PC-3 (cell line): ENCODE data around the gene UBL4A. TPM values are rescaled to one million over a fixed set of nuclear protein-coding genes. Genes with fewer than 3 reads are reported as not detected.
A peak's percentile ranks its signal among the peaks of the same experiment; 100 is the strongest.

Source experiments
- ATAC-seq: fragments of 200-7000 bp; cut with Tn5 transposase; 2 replicates; pipeline ENCODE4 v1.9.1; 2020; ENCODE audit warnings: mild to moderate bottlenecking, moderate library complexity
- BruUV-seq: library from RNA; stranded (reverse); fragments of 400-500 nt; replicated peaks from 2 replicates; lab custom pipeline; 2021; lab: Mats Ljungman, UMichigan
- CTCF ChIA-PET: fragments of 300-600 bp; sonication (Branson Sonifier 250); formaldehyde crosslinking; loops from one replicate; lab custom pipeline; 2022; ENCODE audit warnings: antibody characterized with exemption; lab: Charles Lee
- POLR2A ChIA-PET: fragments of 300-600 bp; sonication (Branson Sonifier 250); formaldehyde crosslinking; loops from one replicate; lab custom pipeline; 2022; ENCODE audit warnings: antibody characterized with exemption; ENCODE audit not compliant: unreplicated experiment; lab: Charles Lee
- DNase-seq: peaks from one replicate; pipeline ENCODE4 v3.0.0-alpha.2; 2015
- H2AFZ ChIP-seq: fragments of 300-600 bp; sonication (generic); 2 replicates; pipeline ENCODE4 v1.6.0; 2016; ENCODE audit warnings: antibody characterized with exemption, low read length
- H3F3A ChIP-seq: fragments of 300-600 bp; sonication (generic); one replicate; pipeline ENCODE4 v1.6.0; 2017; ENCODE audit warnings: antibody characterized with exemption, low read length, control low read depth, mild to moderate bottlenecking; ENCODE audit not compliant: unreplicated experiment
- H3K27ac ChIP-seq: fragments of 300-600 bp; sonication (generic); 2 replicates; pipeline ENCODE4 v1.5.1; 2016; ENCODE audit warnings: mild to moderate bottlenecking, low read length
- H3K27me3 ChIP-seq: fragments of 300-600 bp; sonication (generic); 2 replicates; pipeline ENCODE4 v1.6.1; 2016; ENCODE audit warnings: low read length, mixed read lengths
- H3K36me3 ChIP-seq: fragments of 300-600 bp; sonication (generic); 2 replicates; pipeline ENCODE4 v1.6.1; 2016; ENCODE audit warnings: low read depth, mixed run types, low read length, mixed read lengths
- H3K4me1 ChIP-seq: fragments of 300-600 bp; sonication (generic); 2 replicates; pipeline ENCODE4 v1.5.1; 2016; ENCODE audit warnings: low read length; ENCODE audit not compliant: insufficient read depth
- H3K4me2 ChIP-seq: fragments of 300-600 bp; sonication (generic); 2 replicates; pipeline ENCODE4 v1.6.0; 2016; ENCODE audit warnings: low read length
- H3K4me3 ChIP-seq: fragments of 300-600 bp; sonication (generic); 2 replicates; pipeline ENCODE4 v1.5.1; 2016; ENCODE audit warnings: mild to moderate bottlenecking, low read length, mixed read lengths
- H3K79me2 ChIP-seq: fragments of 300-600 bp; sonication (generic); 2 replicates; pipeline ENCODE4 v1.6.1; 2017; ENCODE audit warnings: low read length, mixed read lengths
- H3K9ac ChIP-seq: fragments of 300-600 bp; sonication (generic); 2 replicates; pipeline ENCODE4 v1.6.0; 2016; ENCODE audit warnings: mild to moderate bottlenecking, low read length
- H3K9me2 ChIP-seq: fragments of 300-600 bp; sonication (generic); replicated peaks from 2 replicates; pipeline ENCODE4 v1.6.1; 2016; ENCODE audit warnings: mixed run types, low read length, mixed read lengths
- H3K9me3 ChIP-seq: fragments of 300-600 bp; sonication (generic); 2 replicates; pipeline ENCODE4 v1.6.1; 2016; ENCODE audit warnings: low read length, mixed read lengths
- H4K20me1 ChIP-seq: fragments of 300-600 bp; sonication (generic); 2 replicates; pipeline ENCODE4 v1.6.1; 2016; ENCODE audit warnings: low read length, mixed read lengths
- EZH2 ChIP-seq: fragments of 300-600 bp; sonication (generic); IDR thresholded peaks from one replicate; pipeline ENCODE4 v1.6.1; 2017; ENCODE audit warnings: antibody characterized with exemption, mild to moderate bottlenecking, low read length; ENCODE audit not compliant: unreplicated experiment
- EZH2phosphoT487 ChIP-seq: fragments of 300-600 bp; sonication (generic); IDR thresholded peaks from 2 replicates; pipeline ENCODE4 v1.6.1; 2018; ENCODE audit warnings: mild to moderate bottlenecking, antibody characterized with exemption, low read length, borderline replicate concordance
- intact Hi-C: fragments of 100-400 bp; cut with micrococcal nuclease; formaldehyde crosslinking; loops from 2 replicates; pipeline ENCODE4 v1.9.0; 2023
- total RNA-seq: library from RNA; depleted of rRNA; stranded (reverse); fragments of >200 nt; gene quantifications from 2 replicates; pipeline ENCODE4 v1.2.3, GENCODE V29; 2014
- TF ChIP-seq, protein P1 (sequence below): fragments of 300-600 bp; sonication (generic); conservative IDR thresholded peaks from 2 replicates; pipeline ENCODE4 v1.5.1; 2017; ENCODE audit warnings: antibody characterized with exemption, low read depth, mild to moderate bottlenecking, low read length

Gene UBL4A
- total RNA-seq, 1 experiment from 2014 or later, result 92.3 TPM

DNA sequence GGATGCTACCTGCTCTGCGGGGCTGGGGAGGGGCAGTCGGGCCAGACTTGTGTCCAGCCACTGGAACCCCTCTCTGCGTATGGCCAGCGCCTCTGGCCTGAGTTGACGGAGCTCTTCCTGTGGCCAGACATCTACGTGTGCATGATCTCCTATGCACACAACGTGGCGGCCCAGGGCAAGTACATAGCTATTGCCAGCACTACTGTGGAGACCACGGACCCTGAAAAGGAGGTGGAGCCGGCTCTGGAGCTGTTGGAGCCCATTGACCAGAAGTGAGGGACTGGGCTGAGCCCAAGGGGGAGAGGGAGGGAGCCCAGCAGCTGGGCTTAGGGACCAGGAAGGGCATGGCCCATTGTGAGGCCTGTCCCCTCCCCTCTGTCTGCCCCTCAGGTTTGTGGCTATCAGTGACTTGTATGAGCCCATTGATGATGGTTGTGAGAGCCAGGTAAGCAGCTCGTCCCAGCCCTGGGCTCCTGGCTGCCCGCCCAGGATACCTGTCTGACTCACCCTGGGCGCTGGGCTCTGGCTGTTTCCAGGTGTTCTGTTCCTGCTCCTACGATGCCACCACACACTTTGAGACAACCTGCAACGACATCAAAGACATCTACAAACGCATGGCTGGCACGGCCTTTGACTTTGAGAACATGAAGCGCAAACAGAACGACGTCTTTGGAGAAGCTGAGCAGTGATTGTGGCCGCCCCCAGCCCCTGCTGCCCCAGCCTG is 44.3 kb downstream of the UBL4A start:
- peaks cover 54% of the 10 kb centered on the region for H3K79me2 ChIP-seq
- no peak overlapping the region for H2AFZ ChIP-seq
- H3K9me3 ChIP-seq, result no peaks in the 10 kb centered on the region
- H3K9me2 ChIP-seq, result no peaks in the 10 kb centered on the region
- H4K20me1 ChIP-seq, result peaks cover 11% of the 10 kb centered on the region
- peaks cover 4% of the 10 kb centered on the region; the same call in 1 of the 2 replicates for H3K36me3 ChIP-seq
- no peak overlapping the region for H3K4me2 ChIP-seq
- DNase-seq (peak; percentile 74), ATAC-seq (no peak; the same call in 1 of the 2 replicates)
- H3K27me3 ChIP-seq, result no peaks in the 10 kb centered on the region
- intact Hi-C loops, result loop anchor here (5.0 kb wide), 1 partner anchor 35 kb away; the partner anchor contains the start of gene LAGE3
- ChIA-PET CTCF (no interaction called here), POLR2A (no interaction called here)
- peaks cover 35% of the 10 kb centered on the region for H3K4me1 ChIP-seq
- BruUV-seq, result TSS peak; percentile 28
- no peaks in the 10 kb centered on the region for H3F3A ChIP-seq
- no peak overlapping the region for H3K9ac ChIP-seq
- no peak overlapping the region for H3K4me3 ChIP-seq
- TF ChIP-seq EZH2 (no peak), EZH2phosphoT487 (no peak)
- TF ChIP-seq, protein P1, sequence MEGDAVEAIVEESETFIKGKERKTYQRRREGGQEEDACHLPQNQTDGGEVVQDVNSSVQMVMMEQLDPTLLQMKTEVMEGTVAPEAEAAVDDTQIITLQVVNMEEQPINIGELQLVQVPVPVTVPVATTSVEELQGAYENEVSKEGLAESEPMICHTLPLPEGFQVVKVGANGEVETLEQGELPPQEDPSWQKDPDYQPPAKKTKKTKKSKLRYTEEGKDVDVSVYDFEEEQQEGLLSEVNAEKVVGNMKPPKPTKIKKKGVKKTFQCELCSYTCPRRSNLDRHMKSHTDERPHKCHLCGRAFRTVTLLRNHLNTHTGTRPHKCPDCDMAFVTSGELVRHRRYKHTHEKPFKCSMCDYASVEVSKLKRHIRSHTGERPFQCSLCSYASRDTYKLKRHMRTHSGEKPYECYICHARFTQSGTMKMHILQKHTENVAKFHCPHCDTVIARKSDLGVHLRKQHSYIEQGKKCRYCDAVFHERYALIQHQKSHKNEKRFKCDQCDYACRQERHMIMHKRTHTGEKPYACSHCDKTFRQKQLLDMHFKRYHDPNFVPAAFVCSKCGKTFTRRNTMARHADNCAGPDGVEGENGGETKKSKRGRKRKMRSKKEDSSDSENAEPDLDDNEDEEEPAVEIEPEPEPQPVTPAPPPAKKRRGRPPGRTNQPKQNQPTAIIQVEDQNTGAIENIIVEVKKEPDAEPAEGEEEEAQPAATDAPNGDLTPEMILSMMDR, result no peak
- H3K27ac ChIP-seq, result no peak overlapping the region

DNA sequence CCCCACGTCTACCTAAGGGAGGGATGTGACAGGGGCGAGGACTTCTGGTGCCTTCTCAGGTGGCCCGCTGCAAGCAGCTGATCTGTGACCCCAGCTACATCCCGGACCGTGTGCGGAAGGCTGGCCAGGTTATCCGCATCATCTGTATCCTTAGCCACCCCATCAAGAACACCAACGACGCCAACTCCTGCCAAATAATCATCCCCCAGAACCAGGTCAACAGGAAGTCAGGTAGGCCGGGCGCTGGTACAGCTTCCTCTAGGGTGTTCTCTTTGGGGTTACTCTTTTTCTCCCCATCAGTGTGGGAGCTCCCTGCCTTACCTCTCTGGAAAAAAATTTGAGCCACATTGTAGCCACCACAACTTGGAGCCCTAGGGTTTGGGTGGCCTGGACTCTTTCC is 44.9 kb downstream of the UBL4A start:
- peaks cover 35% of the 10 kb centered on the region for H3K4me1 ChIP-seq
- ChIA-PET POLR2A (no interaction called here), CTCF (no interaction called here)
- peaks cover 4% of the 10 kb centered on the region; the same call in 1 of the 2 replicates for H3K36me3 ChIP-seq
- no peak overlapping the region for H3K9ac ChIP-seq
- H3K4me3 ChIP-seq, result no peak overlapping the region
- ATAC-seq (no peak), DNase-seq (no peak)
- H3K4me2 ChIP-seq, result no peak overlapping the region
- H3K27ac ChIP-seq, result no peak overlapping the region
- H3K9me3 ChIP-seq, result no peaks in the 10 kb centered on the region
- intact Hi-C loops, result loop anchor here (5.0 kb wide), 1 partner anchor 36 kb away; the partner anchor contains the start of gene LAGE3
- H2AFZ ChIP-seq, result no peak overlapping the region
- H3K9me2 ChIP-seq, result no peaks in the 10 kb centered on the region
- TF ChIP-seq EZH2 (no peak), EZH2phosphoT487 (no peak)
- TF ChIP-seq, protein P1, result no peak
- peaks cover 56% of the 10 kb centered on the region for H3K79me2 ChIP-seq
- H3K27me3 ChIP-seq, result no peaks in the 10 kb centered on the region
- no TSS peak for BruUV-seq
- H3F3A ChIP-seq, result no peaks in the 10 kb centered on the region
- peaks cover 11% of the 10 kb centered on the region for H4K20me1 ChIP-seq
